HG03280 (cell line): Measurements from ENCODE around the gene CARD19.
A peak's percentile ranks its signal among the peaks of the same experiment; 100 is the strongest.

Experiments
- ATAC-seq: cut with Tn5 transposase; IDR thresholded peaks from one replicate; pipeline ENCODE4 v1.9.1; 2021; ENCODE audit warnings: mild to moderate bottlenecking, moderate library complexity; ENCODE audit not compliant: unreplicated experiment

Gene CARD19

DNA sequence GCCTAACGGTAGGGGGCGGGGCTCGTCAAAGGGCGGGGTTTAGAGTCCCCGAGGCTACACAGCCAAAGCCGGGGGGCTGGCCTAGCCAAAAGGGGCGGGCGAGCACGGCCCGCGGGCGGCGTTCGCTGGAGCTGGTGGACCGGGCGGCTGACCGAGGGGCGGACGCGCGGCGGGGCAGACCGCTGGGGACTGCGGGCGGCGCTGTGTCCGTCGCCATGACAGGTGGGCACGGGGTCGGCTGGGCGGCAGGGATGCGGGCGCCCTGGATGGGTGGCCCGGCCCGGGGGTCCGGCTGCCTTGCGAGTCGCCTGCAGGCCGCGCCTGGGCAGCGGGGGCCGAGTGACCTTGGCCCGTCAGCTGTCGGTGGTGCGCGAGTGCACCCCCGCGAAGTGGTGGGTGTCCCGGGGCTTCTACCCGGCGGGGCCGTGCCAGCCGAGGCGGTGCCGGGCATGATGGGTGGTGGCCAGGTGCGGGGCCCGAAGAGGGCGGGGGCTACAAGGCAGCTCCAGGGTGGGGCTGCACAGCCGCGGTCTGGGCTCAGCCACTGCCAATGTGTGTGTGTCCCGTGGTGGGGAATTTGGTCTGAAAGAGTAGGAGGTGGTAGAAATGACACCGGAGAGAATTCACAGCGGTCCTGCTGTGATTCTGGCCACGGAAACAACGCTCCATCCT is at the start of gene CARD19:
Gene CARD19 (plus strand): TSS at position 87 of the 672 bp plus-strand sequence. CDS start 129 bp downstream, at position 216.
- peak; percentile 8 for ATAC-seq

GRCh38 chr9:93048566-93049448 is 47.2 kb upstream of the CARD19 start:
- ATAC-seq = no peak

GRCh38 chr9:93049491-93049890 is 46.5 kb upstream of the CARD19 start:
- ATAC-seq = no peak

DNA sequence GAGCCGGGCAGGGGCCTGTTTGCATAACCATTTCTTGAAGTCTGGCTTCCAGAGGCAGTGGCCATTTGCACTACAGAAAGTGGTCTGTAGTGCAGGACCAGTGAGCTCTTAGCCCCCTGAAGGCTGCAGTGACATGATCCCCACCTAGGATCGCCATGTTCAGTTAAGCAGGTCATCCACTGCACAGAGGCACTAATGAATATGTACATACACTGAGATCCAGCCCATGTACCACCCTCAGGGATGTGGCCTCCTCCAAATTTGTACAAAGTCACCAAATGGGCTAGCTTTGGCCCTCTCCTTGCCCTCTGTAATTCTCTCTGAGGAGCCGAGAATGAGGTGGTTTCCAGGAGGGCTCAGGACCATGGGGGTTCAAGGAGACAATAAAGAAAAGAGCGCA is 45.8 kb upstream of the CARD19 start:
- no peak for ATAC-seq

- ATAC-seq = no peak
These were observed 44.3 kb upstream of the CARD19 start for GRCh38 chr9:93051680-93052089.

- ATAC-seq = no peak
These were observed 43.1 kb upstream of the CARD19 start for GRCh38 chr9:93052791-93053540.

DNA sequence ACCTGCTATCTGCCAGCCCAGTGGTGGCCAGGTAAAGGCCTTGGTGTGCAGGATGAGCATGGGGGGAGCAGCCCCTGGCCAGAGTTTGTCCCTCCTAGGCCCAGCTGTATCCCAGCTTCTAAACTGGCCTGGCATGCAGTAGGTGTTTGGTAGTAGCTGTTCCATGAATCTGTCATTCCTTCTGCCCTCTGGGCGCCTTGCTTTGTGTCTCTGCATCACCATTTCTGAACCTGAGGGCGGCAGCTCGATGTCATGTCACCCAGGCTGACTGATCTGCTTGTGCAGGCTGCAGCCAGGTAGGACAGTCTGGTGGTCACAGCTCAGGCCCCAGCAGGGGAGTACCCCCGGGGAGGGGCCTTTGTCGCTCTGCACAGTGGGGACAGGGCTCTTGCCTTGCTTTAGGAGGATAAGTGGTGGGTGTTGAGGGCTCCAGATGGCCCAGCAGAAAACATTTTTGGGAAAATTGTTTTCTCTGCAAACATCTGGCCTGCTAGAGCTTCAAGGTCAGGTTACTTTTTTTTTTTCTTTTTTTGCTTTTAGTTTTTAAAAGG is 42.2 kb upstream of the CARD19 start:
- ATAC-seq = no peak

- ATAC-seq = no peak
These were observed 41.0 kb upstream of the CARD19 start for GRCh38 chr9:93054758-93055704.

GRCh38 chr9:93057042-93057702 is 38.8 kb upstream of the CARD19 start:
- ATAC-seq = no peak

GRCh38 chr9:93057703-93058354 is 38.2 kb upstream of the CARD19 start:
- ATAC-seq = peak; percentile 5

DNA sequence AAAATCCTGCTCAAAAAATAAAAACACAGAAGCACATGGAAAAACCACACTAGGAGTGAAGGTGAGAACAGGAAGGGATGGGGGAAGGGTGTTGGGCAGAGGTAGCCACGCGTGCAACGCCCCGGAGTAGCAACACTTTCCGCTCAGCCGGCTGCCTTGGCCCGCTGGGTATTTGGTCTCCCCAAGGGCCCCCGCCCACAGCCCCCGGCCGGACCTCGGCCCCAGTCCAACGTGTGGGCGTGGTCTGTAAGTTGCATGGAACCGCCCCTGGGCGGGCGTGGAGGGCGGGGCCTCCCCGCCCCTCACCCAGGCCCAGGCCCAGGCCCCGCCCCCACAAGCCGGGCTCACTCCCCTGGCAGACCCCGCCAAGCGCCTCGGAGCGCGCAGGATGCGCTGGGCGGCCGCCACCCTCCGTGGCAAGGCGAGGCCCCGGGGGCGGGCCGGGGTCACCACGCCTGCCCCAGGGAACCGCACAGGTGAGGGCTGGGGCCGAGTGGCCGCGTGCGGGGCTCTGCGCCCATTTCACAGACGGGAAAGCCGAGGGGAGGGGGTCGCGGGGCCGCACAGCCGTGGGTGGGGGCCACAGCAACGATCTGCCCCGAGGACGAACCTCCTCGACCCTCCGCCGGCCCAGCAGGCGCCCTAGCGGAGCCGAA is 37.5 kb upstream of the CARD19 start, which contains the start of gene SUSD3:
Gene SUSD3 (plus strand): TSS at position 347 of the 656 bp plus-strand sequence. CDS start 42 bp downstream, at position 389.
- peak; percentile 51 for ATAC-seq

DNA sequence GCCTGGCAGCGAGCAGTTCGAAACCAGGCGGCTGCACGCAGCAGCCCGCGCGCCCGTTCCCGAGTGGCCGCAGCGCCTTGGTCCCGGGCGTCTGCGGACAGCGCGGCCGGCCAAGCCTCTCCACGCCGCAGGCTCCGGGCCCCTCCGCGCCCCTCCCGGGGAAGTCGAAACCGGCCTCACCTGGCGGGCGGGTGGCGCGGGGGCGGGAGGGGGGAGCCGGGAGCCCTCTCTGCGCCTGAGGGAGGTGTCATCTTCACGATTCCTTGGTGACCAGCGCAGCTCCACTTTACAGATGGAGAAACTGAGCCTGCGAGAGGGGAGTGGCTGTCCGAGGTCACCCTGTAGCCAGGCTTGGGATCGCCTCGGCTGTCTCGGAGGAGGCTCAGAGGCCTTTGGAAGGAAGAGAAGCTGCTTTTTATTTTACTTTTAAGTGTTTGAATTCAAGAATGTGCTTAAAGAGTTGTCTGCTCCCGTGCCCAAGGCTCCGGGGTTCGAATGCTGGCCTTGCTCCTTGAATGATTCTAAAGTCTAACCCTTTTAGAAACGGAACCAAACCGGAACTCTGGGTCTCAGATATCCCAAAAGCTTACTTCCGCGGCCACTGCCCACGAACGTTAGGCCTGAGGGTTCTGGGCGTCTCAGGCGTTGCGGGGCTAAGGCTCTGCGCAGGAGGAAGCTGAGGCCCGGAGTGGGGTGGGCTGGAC is 36.9 kb upstream of the CARD19 start:
- ATAC-seq = peak; percentile 12

DNA sequence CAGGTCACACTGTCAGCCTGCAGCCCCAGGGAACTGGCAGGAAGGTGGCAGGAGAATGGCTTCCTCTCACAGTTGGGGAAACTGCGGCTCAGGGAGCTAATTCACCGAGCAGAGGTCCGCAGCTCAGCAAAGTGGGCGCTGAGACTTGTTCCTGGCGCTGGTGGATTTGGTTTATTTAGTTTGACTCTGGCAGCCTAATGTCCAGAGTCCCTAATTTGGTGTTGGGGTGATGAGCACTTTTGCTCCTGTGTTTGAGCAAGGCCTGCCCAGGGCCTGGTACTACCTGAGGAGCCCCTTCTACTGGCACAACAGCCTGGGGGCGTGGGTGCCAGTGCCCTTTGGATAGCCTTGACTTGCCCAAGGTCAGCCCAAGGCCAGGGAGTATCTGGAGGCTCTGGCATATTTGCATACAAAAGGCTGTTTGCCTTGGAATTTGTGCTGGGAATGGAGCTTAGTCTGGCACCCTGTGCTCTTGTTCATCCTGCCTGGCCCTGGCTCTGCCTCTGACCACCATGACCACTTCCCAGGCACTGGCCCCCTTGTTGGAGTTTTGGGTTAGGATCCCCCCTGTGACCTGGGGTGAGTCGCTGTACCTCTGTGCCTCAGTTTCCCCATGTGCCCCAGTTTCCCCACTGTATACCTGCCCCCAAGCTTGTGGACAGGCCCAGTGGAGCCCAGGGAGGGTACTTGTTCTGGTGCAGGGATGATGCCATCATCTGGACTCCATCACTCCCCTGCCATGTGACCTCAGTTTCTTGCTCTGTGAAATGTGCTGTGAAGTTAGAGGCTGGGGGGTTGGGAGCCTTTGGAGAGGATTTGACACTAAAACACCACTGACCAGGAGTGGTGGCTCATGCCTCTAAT is 36.1 kb upstream of the CARD19 start:
- no peak for ATAC-seq

GRCh38 chr9:93060746-93061259 is 35.2 kb upstream of the CARD19 start:
- no peak for ATAC-seq

- ATAC-seq = no peak
These were observed 34.7 kb upstream of the CARD19 start for GRCh38 chr9:93061260-93061751.
